COLO829 (cell line): ENCODE measurements around the gene ADCY3.
"Not testable (repeated sequence)": the region's sequence is repeated elsewhere in the genome, so short reads cannot be mapped to it uniquely, and the experiment has no call there.

Experiments used
- DNase-seq: peaks from one replicate; pipeline ENCODE4 v3.0.0; 2012; ENCODE audit warnings: low spot score

Gene ADCY3

DNA sequence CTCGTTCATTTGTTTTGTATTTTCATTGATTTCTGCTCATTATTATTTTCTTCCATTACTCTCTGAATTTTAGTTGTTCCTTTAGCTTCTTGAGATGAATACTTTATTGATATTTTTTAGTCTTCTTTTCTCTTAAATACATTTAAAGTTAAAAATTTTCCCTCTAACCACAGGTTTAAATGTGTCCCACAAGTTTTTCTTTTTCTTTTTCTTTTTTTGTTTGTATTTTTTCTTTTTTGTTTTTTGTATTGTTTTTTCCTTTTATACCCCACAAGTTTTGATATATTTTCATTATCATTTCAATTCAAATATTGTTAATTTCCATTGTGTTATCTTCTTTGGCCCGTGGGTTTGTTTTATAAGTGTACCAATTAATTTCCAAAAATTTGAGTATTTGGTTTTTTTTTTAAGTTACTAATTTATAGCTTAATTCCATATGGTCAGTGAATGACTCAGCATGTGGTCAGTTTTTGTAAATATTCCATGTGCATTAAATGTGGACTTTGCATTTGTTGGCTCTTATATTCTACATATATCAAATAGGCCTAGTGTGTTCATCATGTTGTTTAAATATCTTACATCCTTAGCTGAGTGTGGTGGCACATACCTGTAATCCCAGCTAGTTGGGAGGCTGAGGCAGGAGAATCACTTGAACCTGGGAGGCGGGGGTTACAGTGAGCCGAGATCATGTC lies 110.6 kb downstream of the ADCY3 start:
- DNase-seq: no peak

DNA sequence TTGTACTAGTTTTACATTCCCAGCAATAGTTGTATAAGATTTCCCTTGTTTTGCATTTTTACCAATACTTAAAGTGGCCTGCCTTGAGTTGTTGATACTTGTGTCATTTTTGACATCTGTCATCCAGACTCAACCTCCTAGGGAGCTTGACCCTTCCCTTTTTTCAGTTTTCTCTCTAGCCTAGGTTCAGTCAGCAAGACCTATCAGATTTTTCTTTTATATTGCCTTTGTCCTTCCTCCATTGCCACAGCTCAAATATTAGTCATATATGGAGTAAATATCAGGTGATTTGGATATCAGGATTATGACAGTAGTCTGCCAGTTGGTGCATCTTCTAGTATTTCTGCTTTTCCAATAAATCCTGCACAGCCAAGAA lies 113.4 kb downstream of the ADCY3 start:
- no peak for DNase-seq

DNA sequence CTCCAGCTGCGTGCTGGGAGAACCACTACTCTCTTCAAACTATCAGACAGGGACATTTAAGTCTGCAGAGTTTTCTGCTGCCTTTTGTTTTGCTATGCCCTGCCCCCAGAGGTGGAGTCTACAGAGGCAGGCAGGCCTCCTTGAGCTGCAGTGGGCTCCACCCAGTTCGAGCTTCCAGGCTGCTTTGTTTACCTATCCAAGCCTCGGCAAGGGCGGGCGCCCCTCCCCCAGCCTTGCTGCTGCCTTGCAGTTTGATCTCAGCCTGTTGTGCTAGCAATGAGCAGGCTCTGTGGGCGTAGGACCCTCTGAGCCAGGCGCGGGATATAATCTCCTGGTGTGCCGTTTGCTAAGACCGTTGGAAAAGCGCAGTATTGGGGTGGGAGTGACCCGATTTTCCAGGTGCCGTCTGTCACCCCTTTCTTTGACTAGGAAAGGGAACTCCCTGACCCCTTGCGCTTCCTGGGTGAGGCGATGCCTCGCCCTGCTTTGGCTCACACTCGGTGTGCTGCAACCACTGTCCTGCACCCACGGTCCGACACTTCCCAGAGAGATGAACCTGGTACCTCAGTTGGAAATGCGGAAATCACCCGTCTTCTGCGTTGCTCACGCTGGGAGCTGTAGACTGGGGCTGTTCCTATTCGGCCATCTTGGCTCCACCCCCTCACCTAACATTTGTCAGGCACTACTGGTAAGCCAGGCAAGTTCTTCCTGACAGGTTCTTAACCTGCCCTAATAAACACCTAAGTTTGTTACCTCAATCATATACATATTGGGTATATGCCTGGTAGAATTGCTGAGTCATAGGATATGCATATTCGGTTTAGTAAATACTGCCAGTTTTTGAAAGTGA lies 114.0 kb downstream of the ADCY3 start:
- DNase-seq: not testable (repeated sequence)

DNA sequence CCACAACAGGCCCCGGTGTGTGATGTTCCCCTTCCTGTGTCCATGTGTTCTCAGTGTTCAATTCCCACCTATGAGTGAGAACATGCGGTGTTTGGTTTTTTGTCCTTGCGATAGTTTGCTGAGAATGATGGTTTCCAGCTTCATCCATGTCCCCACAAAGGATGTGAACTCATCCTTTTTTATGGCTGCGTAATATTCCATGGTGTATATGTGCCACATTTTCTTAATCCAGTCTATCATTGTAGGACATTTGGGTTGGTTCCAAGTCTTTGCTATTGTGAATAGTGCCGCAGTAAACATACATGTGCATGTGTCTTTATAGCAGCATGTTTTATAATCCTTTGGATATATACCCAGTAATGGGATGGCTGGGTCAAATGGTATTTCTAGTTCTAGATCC lies 119.5 kb downstream of the ADCY3 start:
- DNase-seq: not testable (repeated sequence)

DNA sequence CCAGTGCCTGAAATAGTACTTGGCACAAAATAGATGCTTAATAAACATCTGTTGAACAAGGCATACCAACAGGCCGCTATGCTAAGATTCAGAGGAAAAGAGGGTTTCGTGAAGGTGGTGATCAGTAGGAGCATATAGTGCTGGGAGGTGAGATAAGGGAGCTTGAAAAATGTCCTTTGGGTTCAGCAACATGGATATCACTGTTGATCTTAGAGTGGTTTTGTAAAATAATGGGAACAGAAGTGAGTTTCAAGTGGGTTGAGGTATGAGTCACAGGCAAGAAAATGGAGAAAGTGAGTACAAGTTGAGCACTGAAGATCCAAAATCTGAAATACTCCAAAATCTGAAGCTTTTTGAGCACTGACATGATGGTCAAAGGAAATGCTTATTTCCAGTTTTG lies 122.4 kb downstream of the ADCY3 start:
- no peak for DNase-seq

DNA sequence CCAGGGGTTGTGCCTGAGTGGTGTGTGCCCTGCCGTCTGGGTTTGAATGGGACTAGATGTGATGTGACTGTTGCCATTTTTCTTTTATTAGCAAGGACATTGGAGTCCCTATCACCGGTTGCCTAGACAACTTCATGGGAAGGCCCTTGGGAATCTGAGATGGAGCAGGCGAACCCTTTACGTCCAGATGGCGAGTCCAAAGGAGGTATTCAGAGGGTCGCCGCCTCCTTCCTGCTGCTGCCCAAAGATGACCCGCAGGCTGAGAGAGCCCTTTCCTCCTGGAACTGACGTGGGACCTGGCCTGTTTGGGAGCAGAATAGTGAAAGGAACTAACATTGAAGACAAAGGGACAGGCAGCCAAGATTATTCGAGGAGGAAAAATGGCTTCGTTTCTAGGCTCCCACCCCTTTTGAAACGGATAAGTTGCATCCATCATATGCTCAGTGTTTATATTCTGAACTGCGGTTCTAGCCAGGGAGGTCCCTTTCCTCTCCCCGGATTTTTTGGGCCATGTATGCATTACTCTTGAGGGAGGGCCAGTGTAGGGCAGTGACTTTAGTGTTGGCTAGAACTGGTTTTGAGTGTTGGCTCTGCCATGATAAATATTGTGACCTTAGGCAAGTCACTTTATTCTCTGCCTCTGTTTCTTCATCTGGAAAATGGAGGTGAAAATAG lies 126.1 kb downstream of the ADCY3 start:
- DNase-seq: peak; percentile 12

DNA sequence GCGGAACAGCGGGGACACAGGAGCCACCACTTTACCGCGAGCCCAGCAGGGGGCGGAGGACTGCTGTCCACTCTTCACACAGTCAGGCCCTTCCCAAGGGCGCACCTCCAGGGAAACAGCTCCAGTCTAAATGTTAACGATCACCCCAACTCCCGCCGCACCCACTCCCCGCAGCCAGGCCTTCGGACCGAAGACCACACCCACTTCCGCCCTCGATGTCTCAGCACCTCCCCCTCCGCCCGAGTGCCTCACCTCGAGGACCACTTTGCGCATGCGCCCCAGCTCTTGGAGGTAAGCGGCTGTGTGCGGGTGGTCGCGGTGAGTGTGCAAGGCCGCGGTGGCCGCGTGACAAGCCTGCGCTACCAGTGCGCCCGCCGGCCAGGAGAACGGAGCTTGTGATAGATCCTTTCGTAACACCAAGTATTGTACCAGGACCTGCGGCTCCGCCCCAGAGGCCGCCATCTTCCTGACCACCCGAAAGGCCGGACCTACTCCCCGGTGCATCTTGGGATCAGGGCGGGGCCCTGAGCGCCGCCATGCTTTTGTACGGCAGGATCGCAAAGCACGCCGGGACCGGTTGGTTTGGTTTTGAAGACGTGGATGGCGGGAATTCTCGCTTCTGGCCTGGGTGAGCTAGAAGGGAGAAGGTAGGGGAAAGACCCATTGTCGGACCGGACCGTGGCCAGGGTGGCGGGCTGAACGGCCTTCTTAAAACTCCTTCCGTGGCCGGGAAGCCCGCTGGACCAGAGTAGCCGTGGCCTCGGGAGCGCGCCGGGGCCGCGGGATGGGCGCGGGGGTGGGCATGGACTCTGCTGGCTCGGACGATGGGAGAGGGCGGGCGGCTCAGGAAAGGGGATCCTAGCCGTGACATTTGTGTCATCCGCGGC lies 126.9 kb downstream of the ADCY3 start, which contains the start of the genes CENPO and PTRHD1:
TSS of gene CENPO (plus strand) at position 552 of the 887 bp plus-strand sequence. CDS start 495 bp downstream, outside the sequence.
TSS of gene PTRHD1 (minus strand) at position 518 of the 887 bp plus-strand sequence. CDS start at position 504, 14 bp downstream.
- DNase-seq: peak; percentile 89

DNA sequence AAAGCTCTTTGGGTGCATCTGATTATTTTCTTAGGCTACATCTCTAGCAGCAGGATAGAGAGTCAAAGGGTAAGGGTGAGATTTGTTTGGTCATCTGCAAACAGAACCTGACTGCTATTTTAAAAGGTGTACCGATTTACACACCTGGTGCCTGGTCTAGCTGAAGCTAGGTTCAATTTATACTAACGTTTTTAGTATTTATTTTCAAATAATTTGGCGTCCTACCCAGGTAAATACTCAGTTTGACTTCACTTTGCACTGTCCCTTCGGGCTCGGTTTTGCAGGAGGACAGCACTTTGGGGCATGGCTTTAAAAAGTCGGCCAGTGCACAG lies 127.5 kb downstream of the ADCY3 start:
- DNase-seq: no peak

DNA sequence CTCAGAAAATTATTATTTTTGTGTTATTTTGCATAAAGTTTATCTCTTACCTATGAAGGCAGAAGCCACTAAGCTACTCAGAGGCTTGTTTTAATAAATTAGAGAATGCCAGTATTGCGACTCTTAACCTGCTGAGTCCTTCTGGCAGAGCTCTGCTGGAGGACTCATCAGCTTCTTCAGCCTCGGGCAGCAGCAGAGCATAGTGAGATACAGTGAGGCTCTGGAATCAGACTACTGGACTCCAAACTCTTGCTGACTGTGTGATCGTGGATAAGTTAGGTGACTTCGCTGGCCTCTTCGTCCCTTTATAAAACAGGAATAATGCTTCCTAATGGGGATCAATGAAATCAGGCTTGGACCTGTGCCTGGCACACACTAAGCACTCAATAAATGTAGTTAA lies 128.6 kb downstream of the ADCY3 start:
- DNase-seq: no peak

DNA sequence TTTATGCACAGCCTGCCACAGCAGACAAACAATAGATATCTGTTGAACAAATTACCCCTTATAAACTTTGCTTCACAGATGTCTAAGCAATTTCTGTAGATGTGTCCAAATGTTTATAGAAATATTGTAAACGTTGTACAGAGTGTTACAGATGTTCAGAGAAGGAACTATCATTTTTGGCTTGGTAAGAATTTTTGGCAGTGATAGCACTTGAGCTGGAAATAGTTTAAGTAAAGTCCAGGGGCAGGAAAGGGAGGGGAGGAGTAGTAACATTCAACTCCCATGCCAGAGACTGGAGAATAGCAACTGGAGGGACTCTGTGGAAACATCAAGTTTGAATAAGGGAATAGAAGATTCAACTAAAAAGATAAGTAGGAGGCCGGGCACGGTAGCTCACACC lies 131.2 kb downstream of the ADCY3 start:
- DNase-seq: no peak

DNA sequence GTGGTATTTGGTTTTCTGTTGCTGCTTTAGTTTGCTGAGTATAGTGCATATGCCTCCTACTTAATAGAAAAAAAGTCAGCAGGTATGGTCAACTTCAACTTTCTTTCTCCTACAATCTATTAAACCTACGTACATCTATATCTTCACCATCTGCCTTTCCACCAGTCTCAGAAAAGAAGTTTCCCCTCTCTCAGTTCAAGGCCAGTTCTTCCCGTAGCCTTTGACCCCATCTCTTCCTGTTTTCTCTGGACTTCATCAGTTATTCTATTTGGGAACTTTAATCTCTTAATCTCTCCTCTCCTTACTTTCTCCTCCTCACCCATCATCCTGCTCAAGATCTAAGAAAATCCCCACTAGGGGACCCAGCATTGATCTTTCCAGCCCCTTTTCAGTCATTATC lies 132.5 kb downstream of the ADCY3 start:
- no peak for DNase-seq

DNA sequence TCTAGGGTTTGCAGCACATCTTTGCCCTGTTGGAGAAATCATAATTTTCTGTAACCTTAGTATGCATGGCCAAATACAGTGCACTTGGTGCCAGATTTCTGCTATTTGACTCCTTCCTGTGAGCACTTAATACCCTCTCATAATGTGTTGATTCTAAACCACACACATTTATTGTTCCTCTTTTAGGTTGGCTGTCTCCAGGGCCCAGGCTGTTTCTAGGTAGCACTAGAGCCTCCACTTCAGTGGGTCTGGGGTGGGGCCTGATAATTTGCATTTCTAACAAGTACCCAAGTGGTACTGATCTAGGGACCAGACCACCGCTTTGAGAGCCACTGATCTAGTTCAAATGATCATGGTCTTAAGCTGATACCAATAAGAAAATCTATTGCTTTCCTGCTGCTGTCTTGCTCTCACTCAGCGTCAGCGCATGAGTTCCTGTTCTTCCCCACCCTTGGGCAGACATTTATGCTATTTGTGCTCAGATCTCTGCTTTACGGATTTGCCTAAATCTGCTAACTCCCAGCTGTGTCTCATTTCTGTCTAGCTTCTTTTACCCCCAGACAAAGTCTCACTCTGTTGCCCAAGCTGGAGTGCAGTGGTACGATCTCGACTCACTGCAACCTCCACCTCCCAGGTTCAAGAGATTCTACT lies 134.2 kb downstream of the ADCY3 start:
- no peak for DNase-seq

DNA sequence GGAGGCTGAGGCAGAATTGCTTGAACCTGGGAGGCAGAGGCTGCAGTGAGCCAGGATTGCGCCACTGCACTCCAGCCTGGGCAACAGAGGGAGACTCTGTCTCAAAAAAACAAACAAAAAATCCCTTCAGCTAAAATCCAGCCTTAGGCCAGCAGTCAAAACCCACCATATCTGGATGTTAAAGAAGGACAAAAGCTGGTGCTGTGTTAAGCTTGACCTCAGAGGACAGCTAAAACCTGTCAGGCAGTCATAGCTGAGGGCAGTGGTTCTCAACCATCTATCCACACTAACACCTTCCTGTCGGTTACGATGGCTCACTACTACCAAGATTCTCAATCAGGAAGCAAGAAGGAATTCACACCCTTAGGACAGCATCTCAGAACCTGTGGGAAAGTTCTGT lies 136.4 kb downstream of the ADCY3 start:
- DNase-seq: no peak

DNA sequence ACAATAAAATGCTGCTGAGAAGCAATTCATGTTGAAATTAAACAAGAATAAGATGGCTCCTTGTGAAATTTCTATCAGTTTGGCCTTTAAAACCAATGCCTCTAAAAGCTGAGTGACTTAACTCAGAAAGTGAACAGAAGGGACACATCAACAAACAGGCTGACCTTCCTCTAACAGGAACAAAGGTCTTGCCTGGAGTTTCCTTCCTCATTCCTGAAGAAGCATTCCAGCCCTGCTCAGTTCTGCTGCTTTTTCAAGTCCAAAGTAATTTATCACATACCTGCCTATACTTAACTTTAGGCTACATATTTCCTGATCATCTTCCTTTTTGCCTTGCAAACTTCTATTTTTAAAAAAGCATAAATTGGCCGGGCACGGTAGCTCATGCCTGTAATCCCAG lies 140.9 kb downstream of the ADCY3 start:
- no peak for DNase-seq

DNA sequence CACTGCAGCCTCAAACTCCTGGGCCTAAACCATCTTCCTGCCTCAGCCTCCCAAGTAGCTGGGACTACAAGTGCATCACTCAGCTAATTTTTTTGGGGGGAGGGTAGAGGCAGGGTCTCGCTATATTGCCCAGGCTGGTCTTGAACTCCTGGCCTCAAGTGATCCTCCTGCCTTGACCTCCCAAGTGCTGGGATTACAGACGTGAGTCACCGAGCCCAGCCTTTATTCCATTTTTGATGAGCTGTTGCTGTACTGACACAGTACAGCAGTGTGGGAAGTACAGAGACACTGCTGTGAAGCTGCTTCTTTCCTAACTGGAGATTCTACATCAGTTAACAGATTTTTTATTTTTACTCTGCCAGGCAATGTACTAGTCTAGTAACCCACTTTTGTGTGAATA lies 145.7 kb downstream of the ADCY3 start:
- no peak for DNase-seq

DNA sequence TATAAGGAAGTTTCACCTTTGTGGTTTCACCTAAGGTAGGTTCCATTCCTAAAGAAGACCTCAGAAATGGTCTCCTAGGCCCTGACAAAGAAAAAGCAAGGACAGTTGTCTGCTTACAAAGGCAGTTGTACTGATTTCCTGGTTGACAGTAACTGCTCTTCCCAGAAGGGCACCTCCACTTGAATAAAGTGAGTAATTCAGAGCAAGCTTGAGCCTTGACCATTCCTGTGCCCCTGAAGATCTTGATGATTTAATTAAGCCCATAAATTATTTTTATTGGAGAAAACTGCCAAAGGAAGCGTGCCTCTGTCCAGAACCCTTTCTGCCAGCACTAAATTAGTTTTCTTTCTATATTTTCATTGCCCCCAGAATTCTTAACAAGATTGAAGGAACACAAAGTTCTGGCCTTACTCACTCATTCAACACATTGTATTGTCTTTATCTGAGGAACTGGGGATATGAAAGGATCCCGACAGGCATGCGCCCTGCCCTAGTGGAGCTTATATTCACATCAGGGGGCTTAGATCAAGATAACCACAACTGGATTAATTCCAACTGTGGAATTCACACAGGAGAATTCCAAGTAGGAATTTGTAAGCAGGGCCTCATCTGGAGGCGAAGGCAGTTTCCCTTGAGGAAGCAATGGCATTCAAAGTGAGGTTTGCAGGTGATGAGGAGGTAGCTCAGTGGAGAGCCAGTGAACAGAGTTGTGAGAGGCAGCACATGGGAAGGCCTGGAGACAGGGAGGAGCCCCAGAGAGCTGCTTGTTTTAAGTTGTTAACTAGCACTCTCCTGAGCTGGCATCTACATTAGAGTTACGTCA lies 148.1 kb downstream of the ADCY3 start:
- DNase-seq: no peak

DNA sequence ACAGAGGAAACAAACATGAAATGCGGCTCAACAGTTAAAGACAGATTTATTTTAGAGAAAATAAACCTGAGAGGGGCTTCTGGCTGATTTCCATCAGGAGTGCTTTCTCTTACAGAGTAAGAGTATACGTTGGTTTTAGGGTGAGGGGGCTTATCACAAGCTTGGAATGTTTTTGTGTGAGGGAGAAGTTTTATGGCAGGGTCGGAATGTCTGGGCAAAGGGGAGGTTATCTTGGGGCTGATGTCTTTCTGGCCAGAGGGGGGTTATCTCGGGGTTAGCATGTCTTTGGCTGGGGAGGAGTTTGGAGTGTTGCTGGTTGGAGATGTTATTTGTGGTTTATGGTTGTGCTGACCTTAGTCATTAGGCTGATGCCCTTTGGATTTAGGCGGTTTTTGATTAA lies 149.0 kb downstream of the ADCY3 start:
- DNase-seq: no peak
